ENCODE data around the gene SLC22A16. TPM values are rescaled to one million over a fixed set of nuclear protein-coding genes. Genes with fewer than 3 reads are reported as not detected.

The SLC22A16 gene
- total and polyA plus RNA-seq, 2 of the 8 experiments (the other 6 are each of a cell fraction or from before 2014, with no cell fraction given): not detected

DNA sequence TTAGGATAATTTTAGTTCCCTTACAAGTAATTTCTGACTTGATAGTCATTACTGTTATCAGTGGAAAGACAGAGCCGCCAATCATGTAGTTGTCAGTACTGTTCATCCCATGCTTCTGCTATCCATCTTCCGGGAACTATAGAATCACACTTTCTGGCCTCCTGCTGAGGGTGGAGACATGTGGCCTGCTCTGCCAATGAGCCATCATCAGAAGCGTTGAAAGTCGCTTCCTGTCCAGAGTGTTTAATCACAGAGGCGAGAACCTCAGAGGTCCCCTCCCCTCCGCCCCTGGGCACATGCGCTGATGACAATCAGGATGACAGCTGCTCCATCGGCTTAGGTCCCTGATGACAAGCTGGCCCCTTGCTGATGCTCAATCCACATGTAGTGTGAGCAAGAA is 64.1 kb downstream of the SLC22A16 start:
- no peak for FAIRE-seq
- H3K79me1 ChIP-seq (ENCODE audit: low read depth, low read length): no peaks in the 10 kb centered on the region
- no peak for DNase-seq (ENCODE audit: low read depth in 1 of 2, low spot score in 2 of 2)
- no peak overlapping the region for H3K56ac ChIP-seq (replicated peaks; ENCODE audit: insufficient read length, low read depth, low read length)
- H3K23ac ChIP-seq (ENCODE audit: insufficient read length): no peak overlapping the region
- H3K4me2 ChIP-seq (ENCODE audit: insufficient read depth in 1 of 2, low read depth in 2 of 2, low read length in 2 of 2): no peak overlapping the region
- TF ChIP-seq POU5F1 (IDR thresholded peaks at IDR 0.05; ENCODE audit: low read depth, low read length): no peak
- no peaks in the 10 kb centered on the region for H3K23me2 ChIP-seq (ENCODE audit: low read depth, low read length)
- WGBS, 2 experiments (ENCODE audit: extremely low coverage in 1 of 2, insufficient coverage in 1 of 2, insufficient read length in 1 of 2, insufficient replicate concordance in 2 of 2, low coverage in 1 of 2, low lambda C conversion rate in 2 of 2, missing lambda C conversion rate in 1 of 2): 90% methylated on average over 8 of the region's 8 CpGs; no CpG with 5 or more reads in 1 of the 2 experiments
- H2BK12ac ChIP-seq (ENCODE audit: low read depth, low read length): no peak overlapping the region
- H2AFZ ChIP-seq (ENCODE audit: low read length): no peak overlapping the region
- no peak overlapping the region for H2BK15ac ChIP-seq (ENCODE audit: low read length)
- no peak overlapping the region for H4K5ac ChIP-seq (ENCODE audit: insufficient read length, low read depth, low read length)
- H3K27ac ChIP-seq (ENCODE audit: low read depth, low read length): no peak overlapping the region
- no peaks in the 10 kb centered on the region; a peak in 1 of 7 replicates for H3K27me3 ChIP-seq (replicated peaks in 1 of 4; ENCODE audit: control insufficient read depth in 3 of 4, extremely low read depth in 1 of 4, insufficient read depth in 3 of 4, low read length in 3 of 4)
- H3K4ac ChIP-seq (replicated peaks; ENCODE audit: insufficient read length, low read depth, low read length): no peak overlapping the region
- H2AK5ac ChIP-seq (ENCODE audit: low read depth, low read length): no peak overlapping the region
- no peak overlapping the region for H4K8ac ChIP-seq (ENCODE audit: extremely low read depth, insufficient read depth, low read length)
- no peaks in the 10 kb centered on the region for H4K20me1 ChIP-seq (replicated peaks in 1 of 2; ENCODE audit: control insufficient read depth in 1 of 2, insufficient read depth in 2 of 2, low read length in 2 of 2)
- H3K4me3 ChIP-seq (ENCODE audit: extremely low read depth in 1 of 4, insufficient read depth in 2 of 4, low read depth in 3 of 4, low read length in 4 of 4): no peak overlapping the region
- H2BK120ac ChIP-seq (replicated peaks; ENCODE audit: low read depth, low read length): no peak overlapping the region
- no peak overlapping the region for H3K9ac ChIP-seq (replicated peaks in 1 of 4; ENCODE audit: extremely low read depth in 1 of 4, low read depth in 3 of 4, low read length in 3 of 4)
- H2BK5ac ChIP-seq (ENCODE audit: low read depth, low read length): no peak overlapping the region
- H2BK20ac ChIP-seq (ENCODE audit: low read length): no peak overlapping the region
- CTCF ChIA-PET (ENCODE audit: partially characterized antibody): interaction anchor here (2.1 kb wide), 1 partner anchor 21 kb away, joined by 9 read pairs; no protein-coding TSS in a partner anchor
- H4K91ac ChIP-seq (replicated peaks; ENCODE audit: insufficient read length, low read length): no peak overlapping the region
- no peaks in the 10 kb centered on the region for H3K79me2 ChIP-seq (ENCODE audit: control insufficient read depth in 1 of 2, insufficient read depth in 2 of 2, low read length in 2 of 2)
- no peak overlapping the region for H3K14ac ChIP-seq (ENCODE audit: insufficient read length)
- no peaks in the 10 kb centered on the region for H3K4me1 ChIP-seq (replicated peaks in 1 of 4; ENCODE audit: control insufficient read depth in 3 of 4, insufficient read depth in 4 of 4, low read length in 3 of 4)
- POLR2A ChIA-PET (ENCODE audit: partially characterized antibody): no interaction called here
- H3K9me3 ChIP-seq (ENCODE audit: insufficient read depth in 2 of 2, low read depth in 1 of 2, low read length in 1 of 2): peaks cover 3 to 9% of the 10 kb centered on the region in 2 experiments; a peak in 2 of 4 replicates
- no peaks in the 10 kb centered on the region for H3K36me3 ChIP-seq (ENCODE audit: control insufficient read depth in 2 of 4, insufficient read depth in 4 of 4, low read length in 3 of 4)
- no peak overlapping the region for H3K18ac ChIP-seq (ENCODE audit: extremely low read depth, low read length)
